ENCODE results near the gene LAMTOR3. TPM values are rescaled to one million over a fixed set of nuclear protein-coding genes. Genes with fewer than 3 reads are reported as not detected.

Gene LAMTOR3
- total RNA-seq, 1 donor from 2014 or later = 36.2 TPM

DNA sequence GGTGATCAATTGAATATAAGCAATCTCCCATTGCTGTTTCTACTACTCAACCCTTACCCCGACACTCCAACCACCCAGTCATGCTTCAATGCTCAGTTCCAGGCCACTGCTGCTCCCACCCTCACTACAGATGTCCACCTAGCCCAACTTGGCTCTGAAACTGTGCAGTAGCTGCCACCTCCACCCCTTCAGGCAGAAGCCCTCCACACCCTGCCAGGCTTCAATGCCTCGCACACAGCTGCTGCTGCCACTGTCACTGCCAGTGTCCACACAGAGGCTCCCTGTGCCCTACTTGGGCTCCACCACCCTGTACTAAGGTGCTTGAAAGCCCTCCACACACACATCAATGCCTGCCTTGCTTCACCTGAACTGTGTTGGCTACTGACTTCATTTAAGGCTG is 34.6 kb downstream of the LAMTOR3 start:
- Mint-ChIP-seq H3K4me3 (ENCODE audit: unreplicated experiment) (no peak overlapping the region), H3K27me3 (ENCODE audit: low read depth) (peaks cover 16% of the 10 kb centered on the region), H3K27ac (ENCODE audit: unreplicated experiment) (no peak overlapping the region), H3K36me3 (ENCODE audit: low read depth) (no peaks in the 10 kb centered on the region), H3K4me1 (ENCODE audit: low read depth) (peaks cover 8% of the 10 kb centered on the region), H3K9me3 (ENCODE audit: low read depth) (no peaks in the 10 kb centered on the region)
- TF ChIP-seq, protein P1, sequence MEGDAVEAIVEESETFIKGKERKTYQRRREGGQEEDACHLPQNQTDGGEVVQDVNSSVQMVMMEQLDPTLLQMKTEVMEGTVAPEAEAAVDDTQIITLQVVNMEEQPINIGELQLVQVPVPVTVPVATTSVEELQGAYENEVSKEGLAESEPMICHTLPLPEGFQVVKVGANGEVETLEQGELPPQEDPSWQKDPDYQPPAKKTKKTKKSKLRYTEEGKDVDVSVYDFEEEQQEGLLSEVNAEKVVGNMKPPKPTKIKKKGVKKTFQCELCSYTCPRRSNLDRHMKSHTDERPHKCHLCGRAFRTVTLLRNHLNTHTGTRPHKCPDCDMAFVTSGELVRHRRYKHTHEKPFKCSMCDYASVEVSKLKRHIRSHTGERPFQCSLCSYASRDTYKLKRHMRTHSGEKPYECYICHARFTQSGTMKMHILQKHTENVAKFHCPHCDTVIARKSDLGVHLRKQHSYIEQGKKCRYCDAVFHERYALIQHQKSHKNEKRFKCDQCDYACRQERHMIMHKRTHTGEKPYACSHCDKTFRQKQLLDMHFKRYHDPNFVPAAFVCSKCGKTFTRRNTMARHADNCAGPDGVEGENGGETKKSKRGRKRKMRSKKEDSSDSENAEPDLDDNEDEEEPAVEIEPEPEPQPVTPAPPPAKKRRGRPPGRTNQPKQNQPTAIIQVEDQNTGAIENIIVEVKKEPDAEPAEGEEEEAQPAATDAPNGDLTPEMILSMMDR (IDR thresholded peaks at IDR 0.05) = no peak
- DNase-seq (ENCODE audit: low spot score) = no peak

DNA sequence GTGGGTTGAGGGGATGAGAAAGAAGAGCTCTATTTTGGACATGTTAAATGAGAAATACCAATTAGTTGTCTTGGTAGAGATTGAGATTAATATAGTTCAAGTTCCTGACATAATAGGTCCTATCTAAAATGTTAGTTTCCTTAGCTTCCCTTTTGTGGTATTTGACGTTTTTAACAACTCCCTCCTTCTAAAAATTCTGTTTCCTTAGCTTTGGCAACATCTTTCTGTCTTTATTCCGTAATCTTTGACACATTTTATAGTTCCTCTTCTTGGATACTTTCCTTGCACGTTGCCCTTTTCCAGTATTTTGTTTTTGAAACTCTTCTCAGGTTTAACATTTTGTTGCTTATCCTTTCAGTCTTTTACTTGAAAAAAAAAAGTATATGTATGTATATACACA is 36.9 kb downstream of the LAMTOR3 start:
- H3K27me3 Mint-ChIP-seq (ENCODE audit: low read depth) = peaks cover 19% of the 10 kb centered on the region
- no peak overlapping the region for H3K4me3 Mint-ChIP-seq (ENCODE audit: unreplicated experiment)
- TF ChIP-seq, protein P1 (IDR thresholded peaks at IDR 0.05) = no peak
- H3K27ac Mint-ChIP-seq (ENCODE audit: unreplicated experiment) = no peak overlapping the region
- DNase-seq (ENCODE audit: low spot score) = no peak
- H3K9me3 Mint-ChIP-seq (ENCODE audit: low read depth) = no peaks in the 10 kb centered on the region
- peaks cover 8% of the 10 kb centered on the region for H3K4me1 Mint-ChIP-seq (ENCODE audit: low read depth)
- no peaks in the 10 kb centered on the region for H3K36me3 Mint-ChIP-seq (ENCODE audit: low read depth)

DNA sequence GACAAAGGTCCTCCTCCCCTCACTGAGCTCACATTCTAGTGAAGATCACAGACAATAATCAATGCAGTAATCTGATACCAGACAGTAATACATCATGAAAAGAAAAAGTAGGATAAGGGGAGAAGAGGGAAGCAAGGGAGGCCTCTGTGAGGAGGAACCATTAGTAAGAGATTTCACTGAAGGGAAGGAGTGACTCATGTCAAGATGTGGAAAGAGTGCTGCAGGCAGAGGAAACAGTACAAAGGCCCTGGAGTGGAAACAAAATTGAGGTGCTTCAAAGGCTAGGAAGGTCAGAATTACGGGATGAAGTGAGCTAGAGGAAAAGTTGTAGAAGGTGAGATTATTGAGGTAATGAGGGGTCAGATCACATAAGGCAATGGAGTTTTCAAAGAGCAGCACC is 38.1 kb downstream of the LAMTOR3 start:
- Mint-ChIP-seq H3K9me3 (ENCODE audit: low read depth) (no peaks in the 10 kb centered on the region), H3K4me3 (ENCODE audit: unreplicated experiment) (no peak overlapping the region), H3K27me3 (ENCODE audit: low read depth) (peaks cover 20% of the 10 kb centered on the region), H3K4me1 (ENCODE audit: low read depth) (peaks cover 5% of the 10 kb centered on the region), H3K27ac (ENCODE audit: unreplicated experiment) (no peak overlapping the region), H3K36me3 (ENCODE audit: low read depth) (no peaks in the 10 kb centered on the region)
- TF ChIP-seq, protein P1 (IDR thresholded peaks at IDR 0.05) = no peak
- no peak for DNase-seq (ENCODE audit: low spot score)

DNA sequence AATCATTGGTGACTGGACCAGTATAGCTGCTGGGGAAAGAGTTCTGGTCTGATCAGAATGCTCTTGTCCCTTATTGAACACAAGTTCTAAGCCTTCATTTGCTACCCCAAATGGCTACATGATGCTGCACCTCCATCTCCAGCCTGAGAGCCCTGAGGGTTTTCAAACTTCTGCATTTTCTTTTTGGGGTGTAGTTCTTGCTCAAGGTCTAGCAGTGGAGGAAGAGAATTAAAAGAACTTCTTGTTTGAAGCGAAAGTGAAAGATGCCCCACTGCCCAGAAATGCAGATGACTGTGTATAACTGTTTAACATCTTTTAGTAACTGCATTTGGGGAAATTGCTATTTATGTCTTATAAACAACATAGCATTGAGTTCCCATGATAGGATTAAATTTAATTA is 38.5 kb downstream of the LAMTOR3 start:
- H3K4me3 Mint-ChIP-seq (ENCODE audit: unreplicated experiment) = no peak overlapping the region
- no peaks in the 10 kb centered on the region for H3K9me3 Mint-ChIP-seq (ENCODE audit: low read depth)
- no peaks in the 10 kb centered on the region for H3K36me3 Mint-ChIP-seq (ENCODE audit: low read depth)
- H3K27me3 Mint-ChIP-seq (ENCODE audit: low read depth) = peaks cover 21% of the 10 kb centered on the region
- TF ChIP-seq, protein P1 (IDR thresholded peaks at IDR 0.05) = no peak
- H3K27ac Mint-ChIP-seq (ENCODE audit: unreplicated experiment) = no peak overlapping the region
- DNase-seq (ENCODE audit: low spot score) = no peak
- H3K4me1 Mint-ChIP-seq (ENCODE audit: low read depth) = peaks cover 5% of the 10 kb centered on the region

DNA sequence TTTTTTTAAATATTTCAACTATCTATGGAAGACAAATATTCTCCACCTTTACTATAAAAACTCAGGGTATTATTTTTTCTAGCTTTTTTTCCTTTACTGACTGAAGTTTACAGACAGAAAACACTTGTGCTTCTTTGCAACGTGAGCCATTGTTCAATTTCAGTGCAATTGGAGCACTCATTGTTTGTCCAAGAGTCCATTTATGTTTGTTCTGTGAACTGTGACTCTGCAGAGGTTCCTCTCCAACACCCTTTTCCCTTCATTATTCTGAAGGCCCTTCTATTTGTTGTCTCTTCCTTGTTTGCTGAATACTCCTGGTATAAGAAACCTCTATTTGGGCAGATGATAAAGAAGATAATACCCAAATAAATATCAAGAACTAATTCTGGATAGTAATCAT is 40.2 kb downstream of the LAMTOR3 start:
- TF ChIP-seq, protein P1 (IDR thresholded peaks at IDR 0.05) = no peak
- Mint-ChIP-seq H3K27ac (ENCODE audit: unreplicated experiment) (no peak overlapping the region), H3K4me3 (ENCODE audit: unreplicated experiment) (no peak overlapping the region), H3K27me3 (ENCODE audit: low read depth) (peaks cover 21% of the 10 kb centered on the region), H3K36me3 (ENCODE audit: low read depth) (no peaks in the 10 kb centered on the region), H3K4me1 (ENCODE audit: low read depth) (peaks cover 5% of the 10 kb centered on the region), H3K9me3 (ENCODE audit: low read depth) (no peaks in the 10 kb centered on the region)
- DNase-seq (ENCODE audit: low spot score) = no peak

Data from chondrocyte (in vitro differentiated cells).